ENCODE measurements around the gene RBP2. TPM values are rescaled to one million over a fixed set of nuclear protein-coding genes. Genes with fewer than 3 reads are reported as not detected.

The RBP2 gene
- total RNA-seq, 1 donor, result not detected

GRCh38 chr3:139440639-139441556, 35.4 kb downstream of the RBP2 start:
- no peaks in the 10 kb centered on the region for H3K27me3 ChIP-seq (ENCODE audit: insufficient read depth, low read length)
- H3K9me3 ChIP-seq (ENCODE audit: low read depth, low read length), result no peaks in the 10 kb centered on the region
- no peak overlapping the region for H3K4me3 ChIP-seq (ENCODE audit: low read length)
- H3K4me1 ChIP-seq (ENCODE audit: insufficient read depth, low read length), result no peaks in the 10 kb centered on the region

GRCh38 chr3:139439278-139439677, 37.0 kb downstream of the RBP2 start:
- peaks cover 8% of the 10 kb centered on the region for H3K4me1 ChIP-seq (ENCODE audit: insufficient read depth, low read length)
- no peaks in the 10 kb centered on the region for H3K27me3 ChIP-seq (ENCODE audit: insufficient read depth, low read length)
- no peaks in the 10 kb centered on the region for H3K9me3 ChIP-seq (ENCODE audit: low read depth, low read length)
- H3K4me3 ChIP-seq (ENCODE audit: low read length), result no peak overlapping the region

- Histone ChIP-seq H3K4me1 (ENCODE audit: insufficient read depth, low read length) (peaks cover 8% of the 10 kb centered on the region), H3K27me3 (ENCODE audit: insufficient read depth, low read length) (no peaks in the 10 kb centered on the region), H3K4me3 (ENCODE audit: low read length) (no peak overlapping the region), H3K9me3 (ENCODE audit: low read depth, low read length) (no peaks in the 10 kb centered on the region)
Measured at GRCh38 chr3:139434764-139435307, 41.5 kb downstream of the RBP2 start.

- peaks cover 8% of the 10 kb centered on the region for H3K4me1 ChIP-seq (ENCODE audit: insufficient read depth, low read length)
- H3K27me3 ChIP-seq (ENCODE audit: insufficient read depth, low read length), result no peaks in the 10 kb centered on the region
- H3K9me3 ChIP-seq (ENCODE audit: low read depth, low read length), result no peaks in the 10 kb centered on the region
- no peak overlapping the region for H3K4me3 ChIP-seq (ENCODE audit: low read length)
Measured at GRCh38 chr3:139434228-139434627, 42.1 kb downstream of the RBP2 start.

GRCh38 chr3:139433089-139433488, 43.2 kb downstream of the RBP2 start:
- Histone ChIP-seq H3K4me1 (ENCODE audit: insufficient read depth, low read length) (peaks cover 8% of the 10 kb centered on the region), H3K4me3 (ENCODE audit: low read length) (no peak overlapping the region), H3K9me3 (ENCODE audit: low read depth, low read length) (no peaks in the 10 kb centered on the region), H3K27me3 (ENCODE audit: insufficient read depth, low read length) (no peaks in the 10 kb centered on the region)

- Histone ChIP-seq H3K4me3 (ENCODE audit: low read length) (no peak overlapping the region), H3K4me1 (ENCODE audit: insufficient read depth, low read length) (peaks cover 8% of the 10 kb centered on the region), H3K27me3 (ENCODE audit: insufficient read depth, low read length) (no peaks in the 10 kb centered on the region), H3K9me3 (ENCODE audit: low read depth, low read length) (no peaks in the 10 kb centered on the region)
Measured at GRCh38 chr3:139430493-139430892, 45.8 kb downstream of the RBP2 start.

GRCh38 chr3:139427283-139428060, 48.8 kb downstream of the RBP2 start:
- Histone ChIP-seq H3K4me1 (ENCODE audit: insufficient read depth, low read length) (no peaks in the 10 kb centered on the region), H3K27me3 (ENCODE audit: insufficient read depth, low read length) (no peaks in the 10 kb centered on the region), H3K4me3 (ENCODE audit: low read length) (no peak overlapping the region), H3K9me3 (ENCODE audit: low read depth, low read length) (no peaks in the 10 kb centered on the region)

GRCh38 chr3:139425745-139426400, 50.4 kb downstream of the RBP2 start:
- Histone ChIP-seq H3K9me3 (ENCODE audit: low read depth, low read length) (no peaks in the 10 kb centered on the region), H3K4me3 (ENCODE audit: low read length) (no peak overlapping the region), H3K4me1 (ENCODE audit: insufficient read depth, low read length) (no peaks in the 10 kb centered on the region), H3K27me3 (ENCODE audit: insufficient read depth, low read length) (no peaks in the 10 kb centered on the region)

GRCh38 chr3:139423232-139423631, 53.1 kb downstream of the RBP2 start:
- Histone ChIP-seq H3K4me1 (ENCODE audit: insufficient read depth, low read length) (no peaks in the 10 kb centered on the region), H3K9me3 (ENCODE audit: low read depth, low read length) (no peaks in the 10 kb centered on the region), H3K27me3 (ENCODE audit: insufficient read depth, low read length) (no peaks in the 10 kb centered on the region), H3K4me3 (ENCODE audit: low read length) (no peak overlapping the region)

GRCh38 chr3:139421460-139421859, 54.9 kb downstream of the RBP2 start:
- Histone ChIP-seq H3K27me3 (ENCODE audit: insufficient read depth, low read length) (no peaks in the 10 kb centered on the region), H3K4me1 (ENCODE audit: insufficient read depth, low read length) (no peaks in the 10 kb centered on the region), H3K4me3 (ENCODE audit: low read length) (no peak overlapping the region), H3K9me3 (ENCODE audit: low read depth, low read length) (no peaks in the 10 kb centered on the region)

GRCh38 chr3:139421040-139421439, 55.3 kb downstream of the RBP2 start:
- Histone ChIP-seq H3K9me3 (ENCODE audit: low read depth, low read length) (no peaks in the 10 kb centered on the region), H3K27me3 (ENCODE audit: insufficient read depth, low read length) (peaks cover 1% of the 10 kb centered on the region), H3K4me3 (ENCODE audit: low read length) (no peak overlapping the region), H3K4me1 (ENCODE audit: insufficient read depth, low read length) (no peaks in the 10 kb centered on the region)

- H3K9me3 ChIP-seq (ENCODE audit: low read depth, low read length), result peaks cover 6% of the 10 kb centered on the region
- no peak overlapping the region for H3K4me3 ChIP-seq (ENCODE audit: low read length)
- peaks cover 2% of the 10 kb centered on the region for H3K27me3 ChIP-seq (ENCODE audit: insufficient read depth, low read length)
- H3K4me1 ChIP-seq (ENCODE audit: insufficient read depth, low read length), result no peaks in the 10 kb centered on the region
Measured at GRCh38 chr3:139418144-139418543, 58.2 kb downstream of the RBP2 start.

GRCh38 chr3:139416275-139416674, 60.0 kb downstream of the RBP2 start:
- no peaks in the 10 kb centered on the region for H3K4me1 ChIP-seq (ENCODE audit: insufficient read depth, low read length)
- H3K27me3 ChIP-seq (ENCODE audit: insufficient read depth, low read length), result peaks cover 2% of the 10 kb centered on the region
- peaks cover 22% of the 10 kb centered on the region for H3K9me3 ChIP-seq (ENCODE audit: low read depth, low read length)
- H3K4me3 ChIP-seq (ENCODE audit: low read length), result no peak overlapping the region

GRCh38 chr3:139414608-139415224, 61.6 kb downstream of the RBP2 start:
- no peak overlapping the region for H3K4me3 ChIP-seq (ENCODE audit: low read length)
- H3K4me1 ChIP-seq (ENCODE audit: insufficient read depth, low read length), result no peaks in the 10 kb centered on the region
- H3K9me3 ChIP-seq (ENCODE audit: low read depth, low read length), result peaks cover 22% of the 10 kb centered on the region
- peaks cover 2% of the 10 kb centered on the region for H3K27me3 ChIP-seq (ENCODE audit: insufficient read depth, low read length)

All from mononuclear cell (primary cell).